ENCODE results near the gene BATF. TPM values are rescaled to one million over a fixed set of nuclear protein-coding genes. Genes with fewer than 3 reads are reported as not detected.

BATF gene
- total RNA-seq, 1 experiment from 2014 or later = not detected

GRCh38 chr14:75579338-75579864, 57.1 kb downstream of the BATF start:
- BruUV-seq (replicated peaks) = no TSS peak
- in situ Hi-C loops (cut with HindIII; ENCODE audit: low pct_unique_long_range_greater_than_20kb, low sequenced_read_pairs) = no loop called here
- peaks cover 5% of the 10 kb centered on the region; the same call in 1 of the 2 replicates for H3K4me1 ChIP-seq (ENCODE audit: control insufficient read depth, insufficient read depth, low read length)
- DNase-seq (ENCODE audit: low read depth, low spot score) = no peak
- no peak for TF ChIP-seq TCF7L2 (IDR thresholded peaks at IDR 0.05; ENCODE audit: low read depth, low read length)
- H3K27me3 ChIP-seq (ENCODE audit: control insufficient read depth, insufficient read depth, low read length) = no peaks in the 10 kb centered on the region
- H3K4me3 ChIP-seq (ENCODE audit: low read depth in 2 of 2, low read length in 2 of 2) = peak overlapping the region; percentile 58 to 85
- intact Hi-C loops (cut with micrococcal nuclease; ENCODE audit: unreplicated experiment) = loop anchor here (2.0 kb wide), 1 partner anchor 75 kb away; no protein-coding TSS in a partner anchor
- H3K36me3 ChIP-seq (ENCODE audit: control insufficient read depth, insufficient read depth, low read length) = no peaks in the 10 kb centered on the region
- peak; percentile 20 for ATAC-seq
- H3K9me3 ChIP-seq (ENCODE audit: control insufficient read depth, insufficient read depth, low read depth, low read length) = no peaks in the 10 kb centered on the region
- CTCF ChIA-PET = interaction anchor here (0.5 to 4.3 kb wide), 3 partner anchors 75 to 395 kb away, joined by 7 to 22 read pairs (median 18); no protein-coding TSS in a partner anchor
- POLR2A ChIA-PET = no interaction called here
- H3K27ac ChIP-seq (ENCODE audit: low read length) = peak overlapping the region; percentile 54

GRCh38 chr14:75579882-75580281, 57.6 kb downstream of the BATF start:
- ATAC-seq = no peak
- DNase-seq (ENCODE audit: low read depth, low spot score) = no peak
- in situ Hi-C loops (cut with HindIII; ENCODE audit: low pct_unique_long_range_greater_than_20kb, low sequenced_read_pairs) = no loop called here
- ChIA-PET CTCF (interaction anchor here (0.5 to 4.3 kb wide), 3 partner anchors 74 to 394 kb away, joined by 7 to 22 read pairs (median 18); no protein-coding TSS in a partner anchor), POLR2A (no interaction called here)
- H3K9me3 ChIP-seq (ENCODE audit: control insufficient read depth, insufficient read depth, low read depth, low read length) = no peaks in the 10 kb centered on the region
- H3K27ac ChIP-seq (ENCODE audit: low read length) = peak overlapping the region; percentile 61
- H3K36me3 ChIP-seq (ENCODE audit: control insufficient read depth, insufficient read depth, low read length) = no peaks in the 10 kb centered on the region
- intact Hi-C loops (cut with micrococcal nuclease; ENCODE audit: unreplicated experiment) = loop anchor here (2.0 kb wide), 1 partner anchor 75 kb away; no protein-coding TSS in a partner anchor
- no peaks in the 10 kb centered on the region for H3K27me3 ChIP-seq (ENCODE audit: control insufficient read depth, insufficient read depth, low read length)
- peak overlapping the region; percentile 58 to 85 for H3K4me3 ChIP-seq (ENCODE audit: low read depth in 2 of 2, low read length in 2 of 2)
- H3K4me1 ChIP-seq (ENCODE audit: control insufficient read depth, insufficient read depth, low read length) = peaks cover 5% of the 10 kb centered on the region; the same call in 1 of the 2 replicates
- no TSS peak for BruUV-seq (replicated peaks)
- TF ChIP-seq TCF7L2 (IDR thresholded peaks at IDR 0.05; ENCODE audit: low read depth, low read length) (no peak), SIN3A (IDR thresholded peaks at IDR 0.05; ENCODE audit: borderline replicate concordance, insufficient read depth, low read depth, low read length) (no peak), CTCF (IDR thresholded peaks at IDR 0.05) (no peak), POLR2AphosphoS5 (IDR thresholded peaks at IDR 0.05; ENCODE audit: low read depth, low read length) (no peak)
- TF ChIP-seq, protein P1, sequence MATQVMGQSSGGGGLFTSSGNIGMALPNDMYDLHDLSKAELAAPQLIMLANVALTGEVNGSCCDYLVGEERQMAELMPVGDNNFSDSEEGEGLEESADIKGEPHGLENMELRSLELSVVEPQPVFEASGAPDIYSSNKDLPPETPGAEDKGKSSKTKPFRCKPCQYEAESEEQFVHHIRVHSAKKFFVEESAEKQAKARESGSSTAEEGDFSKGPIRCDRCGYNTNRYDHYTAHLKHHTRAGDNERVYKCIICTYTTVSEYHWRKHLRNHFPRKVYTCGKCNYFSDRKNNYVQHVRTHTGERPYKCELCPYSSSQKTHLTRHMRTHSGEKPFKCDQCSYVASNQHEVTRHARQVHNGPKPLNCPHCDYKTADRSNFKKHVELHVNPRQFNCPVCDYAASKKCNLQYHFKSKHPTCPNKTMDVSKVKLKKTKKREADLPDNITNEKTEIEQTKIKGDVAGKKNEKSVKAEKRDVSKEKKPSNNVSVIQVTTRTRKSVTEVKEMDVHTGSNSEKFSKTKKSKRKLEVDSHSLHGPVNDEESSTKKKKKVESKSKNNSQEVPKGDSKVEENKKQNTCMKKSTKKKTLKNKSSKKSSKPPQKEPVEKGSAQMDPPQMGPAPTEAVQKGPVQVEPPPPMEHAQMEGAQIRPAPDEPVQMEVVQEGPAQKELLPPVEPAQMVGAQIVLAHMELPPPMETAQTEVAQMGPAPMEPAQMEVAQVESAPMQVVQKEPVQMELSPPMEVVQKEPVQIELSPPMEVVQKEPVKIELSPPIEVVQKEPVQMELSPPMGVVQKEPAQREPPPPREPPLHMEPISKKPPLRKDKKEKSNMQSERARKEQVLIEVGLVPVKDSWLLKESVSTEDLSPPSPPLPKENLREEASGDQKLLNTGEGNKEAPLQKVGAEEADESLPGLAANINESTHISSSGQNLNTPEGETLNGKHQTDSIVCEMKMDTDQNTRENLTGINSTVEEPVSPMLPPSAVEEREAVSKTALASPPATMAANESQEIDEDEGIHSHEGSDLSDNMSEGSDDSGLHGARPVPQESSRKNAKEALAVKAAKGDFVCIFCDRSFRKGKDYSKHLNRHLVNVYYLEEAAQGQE (IDR thresholded peaks at IDR 0.05; ENCODE audit: insufficient read depth in 1 of 2, low read depth in 2 of 2, low read length in 1 of 2) = no peak

- no peak for ATAC-seq
- in situ Hi-C loops (cut with HindIII; ENCODE audit: low pct_unique_long_range_greater_than_20kb, low sequenced_read_pairs) = no loop called here
- no TSS peak for BruUV-seq (replicated peaks)
Observed at GRCh38 chr14:75587388-75587787, 65.1 kb downstream of the BATF start.

More at GRCh38 chr14:75587388-75587787, 65.1 kb downstream of the BATF start:
- no peak overlapping the region for H3K27ac ChIP-seq (ENCODE audit: low read length)
- no peak overlapping the region for H3K4me3 ChIP-seq (ENCODE audit: low read depth in 2 of 2, low read length in 2 of 2)
- TF ChIP-seq TCF7L2 (IDR thresholded peaks at IDR 0.05; ENCODE audit: low read depth, low read length) = no peak
- no peak for DNase-seq (ENCODE audit: low read depth, low spot score)
- ChIA-PET CTCF (no interaction called here), POLR2A (no interaction called here)
- H3K4me1 ChIP-seq (ENCODE audit: control insufficient read depth, insufficient read depth, low read length) = no peaks in the 10 kb centered on the region
- intact Hi-C loops (cut with micrococcal nuclease; ENCODE audit: unreplicated experiment) = no loop called here
- no peaks in the 10 kb centered on the region for H3K27me3 ChIP-seq (ENCODE audit: control insufficient read depth, insufficient read depth, low read length)
- no peaks in the 10 kb centered on the region for H3K36me3 ChIP-seq (ENCODE audit: control insufficient read depth, insufficient read depth, low read length)
- no peaks in the 10 kb centered on the region for H3K9me3 ChIP-seq (ENCODE audit: control insufficient read depth, insufficient read depth, low read depth, low read length)
